Activated CD4-positive, alpha-beta T cell treated with anti-CD3 and anti-CD28 coated beads for 1 hour (primary cell): ENCODE results near the gene PEX7.
"Not testable (repeated sequence)": the region's sequence is repeated elsewhere in the genome, so short reads cannot be mapped to it uniquely, and the experiment has no call there.

ENCODE experiments used
- DNase-seq: peaks from one replicate; pipeline ENCODE4 v3.0.0-alpha.2; 2020

Gene PEX7

DNA sequence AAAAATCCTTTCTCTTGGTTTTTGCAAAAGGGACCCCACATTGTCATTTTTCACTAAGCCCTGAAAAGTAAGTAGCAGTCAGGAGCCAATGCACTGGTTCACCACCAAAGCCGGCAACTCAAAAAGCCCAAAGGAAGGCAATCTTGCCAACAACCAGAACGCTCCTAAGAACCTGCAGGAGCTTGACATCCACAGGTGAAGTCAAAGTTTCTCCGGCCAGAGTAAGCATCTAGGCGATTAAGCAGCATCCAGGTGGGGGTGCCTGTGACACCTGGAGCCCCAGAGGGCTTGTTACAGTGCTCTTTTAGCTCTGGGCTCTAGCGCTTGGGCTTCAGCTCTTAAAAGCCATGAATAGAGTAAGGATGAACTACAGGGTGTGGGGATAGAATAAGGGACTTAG is 135.8 kb downstream of the PEX7 start:
- no peak for DNase-seq

DNA sequence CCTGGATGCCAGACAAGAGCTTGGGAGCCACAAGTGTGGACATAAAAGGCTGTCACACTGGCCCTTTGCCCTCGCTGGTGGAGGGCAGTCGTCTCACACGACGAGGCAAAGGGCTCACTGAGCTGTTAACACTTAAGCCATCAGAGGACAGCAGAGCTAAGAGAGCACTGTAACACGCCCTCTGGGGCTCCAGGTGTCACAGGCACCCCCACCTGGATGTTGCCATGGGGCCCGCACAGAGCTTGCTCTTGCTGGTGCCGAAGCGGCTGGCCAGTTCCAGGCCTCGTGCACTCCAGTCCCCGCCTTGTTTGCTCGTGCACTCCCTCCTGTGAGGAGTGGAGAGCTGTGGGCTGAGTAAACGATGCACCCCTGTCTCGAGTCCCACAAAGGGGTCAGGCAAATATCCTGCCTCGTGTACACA is 137.1 kb downstream of the PEX7 start:
- DNase-seq: no peak

DNA sequence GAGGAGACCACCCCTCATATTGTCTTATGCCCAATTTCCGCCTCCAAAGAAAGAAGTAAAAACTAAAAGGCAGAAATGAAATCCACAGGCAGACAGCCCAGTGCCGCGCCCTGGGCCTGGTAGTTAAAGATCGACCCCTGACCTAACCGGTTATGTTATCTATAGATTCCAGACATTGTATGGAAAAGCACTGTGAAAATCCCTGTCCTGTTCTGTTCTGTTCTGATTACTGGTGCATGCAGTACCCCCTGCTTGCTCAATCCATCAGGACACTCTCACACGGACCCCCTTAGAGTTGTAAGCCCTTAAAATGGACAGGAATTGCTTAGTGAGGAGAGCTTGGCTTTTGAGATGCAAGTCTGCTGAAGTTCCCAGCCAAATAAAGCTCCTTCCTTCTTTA is 137.5 kb downstream of the PEX7 start:
- DNase-seq: not testable (repeated sequence)

DNA sequence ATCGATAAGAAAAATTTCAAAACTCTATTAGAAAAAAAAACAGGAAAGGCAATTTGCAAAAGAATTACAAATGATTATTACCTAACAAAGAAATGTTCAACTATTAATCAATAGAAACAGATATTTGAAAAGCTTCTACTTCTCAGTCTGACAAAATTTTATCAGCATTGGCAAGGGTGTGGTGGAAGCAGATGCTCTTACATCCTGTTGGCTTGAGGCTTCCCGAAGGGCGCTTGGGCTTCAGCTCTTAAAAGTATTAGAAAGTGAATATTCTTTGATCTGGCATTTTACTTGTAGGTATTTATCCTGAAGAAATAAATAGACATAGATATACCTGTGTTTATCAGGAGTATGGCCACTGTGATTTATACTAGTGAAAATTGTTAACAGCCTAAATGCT is 138.4 kb downstream of the PEX7 start:
- no peak for DNase-seq

DNA sequence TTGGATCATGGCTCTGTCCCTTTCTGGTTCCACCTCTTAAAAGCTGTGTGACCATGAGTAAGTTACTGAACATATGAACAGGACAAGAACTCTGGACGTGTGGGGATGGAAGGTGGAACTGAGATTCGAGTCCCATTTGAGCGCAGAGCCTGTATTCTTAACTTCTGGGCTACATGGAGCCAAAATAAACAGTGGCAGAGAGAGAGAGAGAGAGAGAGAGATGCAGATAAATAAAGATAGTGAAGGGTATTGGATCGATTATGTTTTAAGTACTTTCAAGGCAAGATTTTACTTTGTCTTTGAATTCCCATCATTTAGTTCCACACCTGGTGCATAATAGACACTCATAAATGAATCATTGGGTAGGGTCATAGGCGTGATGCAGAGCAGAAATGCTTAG is 139.5 kb downstream of the PEX7 start:
- no peak for DNase-seq

DNA sequence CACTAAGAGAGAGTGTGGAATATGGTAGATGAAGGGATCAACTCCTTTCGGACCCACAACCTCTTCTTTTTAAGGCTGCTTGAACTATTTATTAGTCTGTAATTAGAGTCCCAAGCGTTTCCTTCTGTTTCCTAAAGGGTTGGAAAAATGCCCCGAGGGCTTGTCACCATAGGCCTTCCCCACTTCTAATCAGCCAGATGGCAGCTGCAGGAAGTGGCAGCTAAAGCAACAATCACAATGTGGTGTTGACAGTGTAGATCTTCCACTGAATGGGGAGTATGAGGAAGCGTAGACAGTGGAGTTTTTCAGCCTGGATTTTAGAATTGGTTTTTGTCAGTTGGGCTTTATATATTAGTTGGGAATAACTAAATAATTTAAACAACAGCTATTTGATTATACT is 140.3 kb downstream of the PEX7 start:
- no peak for DNase-seq

DNA sequence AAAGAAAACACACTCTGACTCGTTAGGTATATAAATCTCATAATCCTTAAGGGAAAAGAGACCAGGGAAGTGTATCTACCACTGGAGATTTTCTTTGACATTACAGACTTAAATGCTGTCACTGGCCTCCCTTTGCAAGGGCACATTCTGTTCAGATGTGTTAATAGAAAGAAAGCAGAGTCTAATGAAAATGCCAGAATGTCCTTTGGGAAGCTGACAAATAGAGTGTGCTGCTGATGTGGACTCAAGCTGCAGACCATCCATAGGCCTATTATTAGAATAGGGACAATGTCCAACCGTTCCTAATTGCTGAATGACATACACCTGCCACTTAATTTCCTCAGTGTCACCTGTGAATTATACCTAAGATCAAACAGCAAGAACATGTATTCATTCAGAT is 140.9 kb downstream of the PEX7 start:
- no peak for DNase-seq
